Measurements from ENCODE around the gene IQSEC3. TPM values are rescaled to one million over a fixed set of nuclear protein-coding genes. Genes with fewer than 3 reads are reported as not detected.

IQSEC3 gene
- total RNA-seq, 2 experiments from 2014 or later: not detected

DNA sequence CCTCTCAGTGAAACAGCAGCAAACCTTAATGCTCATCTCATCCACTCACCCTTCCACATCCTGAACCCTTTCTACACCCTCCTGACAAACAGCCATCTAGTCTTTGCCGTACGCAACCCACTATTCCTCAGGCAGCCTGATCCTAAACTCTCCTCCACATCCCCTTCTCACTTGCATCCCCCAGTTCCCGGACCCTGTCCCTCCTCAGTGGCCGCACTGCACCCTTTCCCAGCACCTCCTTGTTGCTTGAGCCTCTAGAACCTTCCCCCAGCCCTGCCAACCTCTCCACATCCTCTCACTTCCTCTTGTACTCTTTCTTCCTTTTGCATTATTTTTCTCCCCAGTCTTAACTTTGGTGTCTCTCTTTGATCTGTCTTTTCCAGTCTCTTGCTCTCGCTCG lies 42.9 kb downstream of the IQSEC3 start:
- Histone ChIP-seq H2AFZ (ENCODE audit: low read length) (peak overlapping the region; percentile 96), H3K4me2 (ENCODE audit: low read length) (peak overlapping the region; percentile 44), H3K4me1 (ENCODE audit: insufficient read depth, low read length, poor library complexity, severe bottlenecking) (peaks cover 65% of the 10 kb centered on the region), H3K36me3 (ENCODE audit: insufficient read depth, low read length) (no peaks in the 10 kb centered on the region), H3K9me3 (ENCODE audit: low read length) (no peaks in the 10 kb centered on the region), H3K79me2 (ENCODE audit: insufficient read depth, low read depth, low read length) (no peaks in the 10 kb centered on the region), H3K9me2 (ENCODE audit: insufficient read depth, low read length) (no peaks in the 10 kb centered on the region), H3K27ac (ENCODE audit: low read depth, low read length, poor library complexity, severe bottlenecking) (peak overlapping the region; percentile 51), H4K20me1 (ENCODE audit: insufficient read depth, low read length) (no peaks in the 10 kb centered on the region), H3K4me3 (ENCODE audit: low read depth, low read length, poor library complexity, severe bottlenecking) (no peak overlapping the region)
- no peak for TF ChIP-seq EZH2phosphoT487 (IDR thresholded peaks at IDR 0.05; ENCODE audit: borderline replicate concordance, low read depth, low read length)
- TF ChIP-seq, protein P1, sequence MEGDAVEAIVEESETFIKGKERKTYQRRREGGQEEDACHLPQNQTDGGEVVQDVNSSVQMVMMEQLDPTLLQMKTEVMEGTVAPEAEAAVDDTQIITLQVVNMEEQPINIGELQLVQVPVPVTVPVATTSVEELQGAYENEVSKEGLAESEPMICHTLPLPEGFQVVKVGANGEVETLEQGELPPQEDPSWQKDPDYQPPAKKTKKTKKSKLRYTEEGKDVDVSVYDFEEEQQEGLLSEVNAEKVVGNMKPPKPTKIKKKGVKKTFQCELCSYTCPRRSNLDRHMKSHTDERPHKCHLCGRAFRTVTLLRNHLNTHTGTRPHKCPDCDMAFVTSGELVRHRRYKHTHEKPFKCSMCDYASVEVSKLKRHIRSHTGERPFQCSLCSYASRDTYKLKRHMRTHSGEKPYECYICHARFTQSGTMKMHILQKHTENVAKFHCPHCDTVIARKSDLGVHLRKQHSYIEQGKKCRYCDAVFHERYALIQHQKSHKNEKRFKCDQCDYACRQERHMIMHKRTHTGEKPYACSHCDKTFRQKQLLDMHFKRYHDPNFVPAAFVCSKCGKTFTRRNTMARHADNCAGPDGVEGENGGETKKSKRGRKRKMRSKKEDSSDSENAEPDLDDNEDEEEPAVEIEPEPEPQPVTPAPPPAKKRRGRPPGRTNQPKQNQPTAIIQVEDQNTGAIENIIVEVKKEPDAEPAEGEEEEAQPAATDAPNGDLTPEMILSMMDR (conservative IDR thresholded peaks at IDR 0.05; ENCODE audit: low read length): no peak
- DNase-seq (ENCODE audit: low spot score): no peak
- intact Hi-C loops (cut with micrococcal nuclease; ENCODE audit: unreplicated experiment): loop anchor here (1.0 kb wide), 1 partner anchor 19 kb away; no protein-coding TSS in a partner anchor
- ChIA-PET POLR2A (interaction anchor here (0.7 kb wide), 1 partner anchor 184 kb away, joined by 3 read pairs; no protein-coding TSS in a partner anchor), CTCF (ENCODE audit: unreplicated experiment) (no interaction called here)
- BruUV-seq (replicated peaks): no TSS peak

DNA sequence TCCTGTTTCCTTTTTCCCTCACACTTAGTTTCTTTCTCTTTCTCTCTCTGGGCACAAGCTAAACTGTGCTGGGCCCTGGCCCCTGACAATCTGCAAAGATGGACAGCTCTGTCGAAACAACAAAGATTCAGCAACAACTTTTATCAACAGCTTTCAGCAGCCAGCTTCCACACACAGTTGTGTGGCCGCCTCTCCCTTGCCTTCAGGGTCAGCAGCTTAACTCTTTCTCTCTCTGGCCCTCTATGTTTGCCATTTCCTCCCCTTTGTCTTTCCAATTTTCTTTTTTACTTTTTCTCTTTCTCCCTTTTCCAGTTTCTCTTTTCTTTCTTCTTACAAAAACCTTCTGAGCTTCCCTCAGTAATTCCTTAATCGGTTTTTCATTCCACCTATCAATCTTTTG lies 43.3 kb downstream of the IQSEC3 start:
- ChIA-PET CTCF (ENCODE audit: unreplicated experiment) (no interaction called here), POLR2A (interaction anchor here (0.7 to 0.8 kb wide), 2 partner anchors 12 to 184 kb away, joined by 3 read pairs; no protein-coding TSS in a partner anchor)
- no peaks in the 10 kb centered on the region for H4K20me1 ChIP-seq (ENCODE audit: insufficient read depth, low read length)
- no peak overlapping the region for H3K4me3 ChIP-seq (ENCODE audit: low read depth, low read length, poor library complexity, severe bottlenecking)
- intact Hi-C loops (cut with micrococcal nuclease; ENCODE audit: unreplicated experiment): loop anchor here (1.0 kb wide), 1 partner anchor 18 kb away; no protein-coding TSS in a partner anchor
- no peak for TF ChIP-seq EZH2phosphoT487 (IDR thresholded peaks at IDR 0.05; ENCODE audit: borderline replicate concordance, low read depth, low read length)
- TF ChIP-seq, protein P1 (conservative IDR thresholded peaks at IDR 0.05; ENCODE audit: low read length): no peak
- H3K9me3 ChIP-seq (ENCODE audit: low read length): no peaks in the 10 kb centered on the region
- no peaks in the 10 kb centered on the region for H3K79me2 ChIP-seq (ENCODE audit: insufficient read depth, low read depth, low read length)
- H3K4me2 ChIP-seq (ENCODE audit: low read length): peak overlapping the region; percentile 44
- H3K4me1 ChIP-seq (ENCODE audit: insufficient read depth, low read length, poor library complexity, severe bottlenecking): peaks cover 61% of the 10 kb centered on the region
- H3K27ac ChIP-seq (ENCODE audit: low read depth, low read length, poor library complexity, severe bottlenecking): peak overlapping the region; percentile 51
- no peak for DNase-seq (ENCODE audit: low spot score)
- peak overlapping the region; percentile 96 for H2AFZ ChIP-seq (ENCODE audit: low read length)
- no peaks in the 10 kb centered on the region for H3K36me3 ChIP-seq (ENCODE audit: insufficient read depth, low read length)
- no peaks in the 10 kb centered on the region for H3K9me2 ChIP-seq (ENCODE audit: insufficient read depth, low read length)
- BruUV-seq (replicated peaks): no TSS peak

DNA sequence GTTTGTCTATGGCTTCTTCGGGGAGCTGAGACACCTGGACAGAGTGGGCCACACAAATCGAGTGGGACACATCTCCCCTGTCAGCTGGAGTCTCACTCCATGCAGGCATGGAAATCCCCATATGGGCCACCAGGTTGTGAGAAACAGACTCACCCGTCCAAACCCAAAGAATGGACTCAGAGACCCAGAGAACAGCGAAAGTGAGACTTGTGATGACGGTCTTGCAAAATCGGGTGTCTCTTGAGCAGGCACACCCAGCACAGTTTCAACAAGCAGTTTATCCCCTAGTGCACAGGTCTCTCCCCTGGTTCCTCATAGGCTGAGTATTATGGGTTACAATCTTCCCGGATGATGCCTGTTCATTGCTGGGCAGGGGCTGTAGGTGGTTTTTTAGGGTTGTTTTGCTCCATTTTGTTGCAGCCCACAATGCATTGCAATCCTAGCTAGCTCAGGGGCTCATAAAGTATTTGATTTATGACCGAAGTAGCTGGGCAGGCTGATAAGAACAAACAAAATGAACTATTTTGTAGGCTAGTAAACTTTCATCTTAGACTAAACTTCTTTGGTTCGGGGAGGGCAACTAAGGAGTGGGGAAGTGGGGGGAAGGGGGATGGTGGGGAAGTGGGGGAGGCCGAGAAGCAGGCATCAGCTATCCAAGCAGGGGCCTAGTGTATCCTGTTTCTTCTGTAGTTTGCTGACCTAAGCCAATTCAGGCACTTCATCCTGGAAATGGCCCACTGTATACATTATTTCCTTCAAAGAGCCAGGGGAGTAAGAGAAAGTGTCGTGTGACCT lies 45.3 kb downstream of the IQSEC3 start:
- intact Hi-C loops (cut with micrococcal nuclease; ENCODE audit: unreplicated experiment): no loop called here
- CTCF ChIA-PET (ENCODE audit: unreplicated experiment): interaction anchor here (0.5 kb wide), 1 partner anchor 42 kb away, joined by 3 read pairs; no protein-coding TSS in a partner anchor
- H3K4me1 ChIP-seq (ENCODE audit: insufficient read depth, low read length, poor library complexity, severe bottlenecking): peaks cover 41% of the 10 kb centered on the region
- no peaks in the 10 kb centered on the region for H3K79me2 ChIP-seq (ENCODE audit: insufficient read depth, low read depth, low read length)
- H3K27ac ChIP-seq (ENCODE audit: low read depth, low read length, poor library complexity, severe bottlenecking): no peak overlapping the region
- H3K4me2 ChIP-seq (ENCODE audit: low read length): no peak overlapping the region
- H3K4me3 ChIP-seq (ENCODE audit: low read depth, low read length, poor library complexity, severe bottlenecking): no peak overlapping the region
- no peak for TF ChIP-seq EZH2phosphoT487 (IDR thresholded peaks at IDR 0.05; ENCODE audit: borderline replicate concordance, low read depth, low read length)
- TF ChIP-seq, protein P1 (conservative IDR thresholded peaks at IDR 0.05; ENCODE audit: low read length): no peak
- no peaks in the 10 kb centered on the region for H3K36me3 ChIP-seq (ENCODE audit: insufficient read depth, low read length)
- no peaks in the 10 kb centered on the region for H3K9me2 ChIP-seq (ENCODE audit: insufficient read depth, low read length)
- H3K9me3 ChIP-seq (ENCODE audit: low read length): no peaks in the 10 kb centered on the region
- no peak for DNase-seq (ENCODE audit: low spot score)
- BruUV-seq (replicated peaks): no TSS peak
- H2AFZ ChIP-seq (ENCODE audit: low read length): peak overlapping the region; percentile 36; the same call in 1 of the 2 replicates
- POLR2A ChIA-PET: no interaction called here
- H4K20me1 ChIP-seq (ENCODE audit: insufficient read depth, low read length): no peaks in the 10 kb centered on the region

All from OCI-LY7 (cell line).